ENCODE data around the gene BACH2.
"Not testable (repeated sequence)": the region's sequence is repeated elsewhere in the genome, so short reads cannot be mapped to it uniquely, and the experiment has no call there.

Gene BACH2

GRCh38 chr6:90072935-90073464 lies 223.6 kb downstream of the BACH2 start:
- no peaks in the 10 kb centered on the region for H3K27me3 Mint-ChIP-seq
- peak overlapping the region; percentile 92 for H3K4me3 Mint-ChIP-seq
- H3K4me1 Mint-ChIP-seq (ENCODE audit: low read depth): peaks cover 99% of the 10 kb centered on the region
- H3K36me3 Mint-ChIP-seq (ENCODE audit: low read depth): peaks cover 98% of the 10 kb centered on the region
- peak overlapping the region; percentile 94 for H3K27ac Mint-ChIP-seq
- DNase-seq: no peak
- H3K9me3 Mint-ChIP-seq: no peaks in the 10 kb centered on the region

- Mint-ChIP-seq H3K9me3 (no peaks in the 10 kb centered on the region), H3K36me3 (ENCODE audit: low read depth) (peaks cover 99% of the 10 kb centered on the region), H3K27me3 (no peaks in the 10 kb centered on the region), H3K4me1 (ENCODE audit: low read depth) (peaks cover 100% of the 10 kb centered on the region), H3K4me3 (peak overlapping the region; percentile 92), H3K27ac (peak overlapping the region; percentile 94)
- no peak for DNase-seq
These were observed 224.1 kb downstream of the BACH2 start for GRCh38 chr6:90072501-90072900.

GRCh38 chr6:90068703-90069523 lies 227.7 kb downstream of the BACH2 start:
- peaks cover 86% of the 10 kb centered on the region for H3K4me1 Mint-ChIP-seq (ENCODE audit: low read depth)
- DNase-seq: no peak
- no peaks in the 10 kb centered on the region for H3K9me3 Mint-ChIP-seq
- H3K36me3 Mint-ChIP-seq (ENCODE audit: low read depth): peaks cover 87% of the 10 kb centered on the region
- H3K4me3 Mint-ChIP-seq: peak overlapping the region; percentile 16
- no peaks in the 10 kb centered on the region for H3K27me3 Mint-ChIP-seq
- H3K27ac Mint-ChIP-seq: peak overlapping the region; percentile 94

- Mint-ChIP-seq H3K9me3 (no peaks in the 10 kb centered on the region), H3K36me3 (ENCODE audit: low read depth) (peaks cover 80% of the 10 kb centered on the region), H3K4me1 (ENCODE audit: low read depth) (peaks cover 80% of the 10 kb centered on the region), H3K4me3 (peak overlapping the region; percentile 16), H3K27me3 (no peaks in the 10 kb centered on the region), H3K27ac (peak overlapping the region; percentile 94)
- DNase-seq: no peak
These were observed 228.4 kb downstream of the BACH2 start for GRCh38 chr6:90068264-90068663.

GRCh38 chr6:90066697-90067096 lies 229.9 kb downstream of the BACH2 start:
- H3K27me3 Mint-ChIP-seq: no peaks in the 10 kb centered on the region
- peaks cover 64% of the 10 kb centered on the region for H3K4me1 Mint-ChIP-seq (ENCODE audit: low read depth)
- no peaks in the 10 kb centered on the region for H3K9me3 Mint-ChIP-seq
- H3K4me3 Mint-ChIP-seq: no peak overlapping the region
- DNase-seq: no peak
- peaks cover 65% of the 10 kb centered on the region for H3K36me3 Mint-ChIP-seq (ENCODE audit: low read depth)
- H3K27ac Mint-ChIP-seq: peak overlapping the region; percentile 94

GRCh38 chr6:90065173-90065572 lies 231.5 kb downstream of the BACH2 start:
- H3K4me3 Mint-ChIP-seq: no peak overlapping the region
- DNase-seq: no peak
- peaks cover 50% of the 10 kb centered on the region for H3K36me3 Mint-ChIP-seq (ENCODE audit: low read depth)
- peaks cover under 1% of the 10 kb centered on the region for H3K9me3 Mint-ChIP-seq
- H3K27ac Mint-ChIP-seq: peak overlapping the region; percentile 13
- peaks cover 49% of the 10 kb centered on the region for H3K4me1 Mint-ChIP-seq (ENCODE audit: low read depth)
- no peaks in the 10 kb centered on the region for H3K27me3 Mint-ChIP-seq

- Mint-ChIP-seq H3K4me1 (ENCODE audit: low read depth) (peaks cover 38% of the 10 kb centered on the region), H3K27ac (no peak overlapping the region), H3K36me3 (ENCODE audit: low read depth) (peaks cover 35% of the 10 kb centered on the region), H3K9me3 (peaks cover 2% of the 10 kb centered on the region), H3K27me3 (no peaks in the 10 kb centered on the region), H3K4me3 (no peak overlapping the region)
- DNase-seq: no peak
These were observed 234.0 kb downstream of the BACH2 start for GRCh38 chr6:90062667-90063066.

- H3K9me3 Mint-ChIP-seq: peaks cover 2% of the 10 kb centered on the region
- peaks cover 38% of the 10 kb centered on the region for H3K4me1 Mint-ChIP-seq (ENCODE audit: low read depth)
- H3K27me3 Mint-ChIP-seq: no peaks in the 10 kb centered on the region
- H3K4me3 Mint-ChIP-seq: no peak overlapping the region
- H3K27ac Mint-ChIP-seq: no peak overlapping the region
- peaks cover 35% of the 10 kb centered on the region for H3K36me3 Mint-ChIP-seq (ENCODE audit: low read depth)
- DNase-seq: no peak
These were observed 234.6 kb downstream of the BACH2 start for GRCh38 chr6:90062051-90062450.

GRCh38 chr6:90059178-90059577 lies 237.5 kb downstream of the BACH2 start:
- Mint-ChIP-seq H3K27ac (peak overlapping the region; percentile 44), H3K36me3 (ENCODE audit: low read depth) (peaks cover 42% of the 10 kb centered on the region), H3K4me1 (ENCODE audit: low read depth) (peaks cover 41% of the 10 kb centered on the region)
- H3K4me3 Mint-ChIP-seq, H3K27me3 Mint-ChIP-seq, DNase-seq, H3K9me3 Mint-ChIP-seq: not testable (repeated sequence)

GRCh38 chr6:90055924-90056323 lies 240.7 kb downstream of the BACH2 start:
- not testable (repeated sequence) for H3K4me3 Mint-ChIP-seq, H3K27me3 Mint-ChIP-seq, DNase-seq
- peaks cover 67% of the 10 kb centered on the region for H3K4me1 Mint-ChIP-seq (ENCODE audit: low read depth)
- peaks cover 15% of the 10 kb centered on the region for H3K9me3 Mint-ChIP-seq
- peak overlapping the region; percentile 24 for H3K27ac Mint-ChIP-seq
- peaks cover 69% of the 10 kb centered on the region for H3K36me3 Mint-ChIP-seq (ENCODE audit: low read depth)

- H3K27me3 Mint-ChIP-seq, H3K4me3 Mint-ChIP-seq, DNase-seq: not testable (repeated sequence)
- H3K27ac Mint-ChIP-seq: peak overlapping the region; percentile 79
- H3K9me3 Mint-ChIP-seq: peaks cover 13% of the 10 kb centered on the region
- H3K4me1 Mint-ChIP-seq (ENCODE audit: low read depth): peaks cover 76% of the 10 kb centered on the region
- H3K36me3 Mint-ChIP-seq (ENCODE audit: low read depth): peaks cover 80% of the 10 kb centered on the region
These were observed 242.4 kb downstream of the BACH2 start for GRCh38 chr6:90054193-90054592.

- DNase-seq: no peak
- peaks cover 78% of the 10 kb centered on the region for H3K4me1 Mint-ChIP-seq (ENCODE audit: low read depth)
- H3K27me3 Mint-ChIP-seq: no peaks in the 10 kb centered on the region
- peak overlapping the region; percentile 79 for H3K27ac Mint-ChIP-seq
- H3K4me3 Mint-ChIP-seq: peak overlapping the region; percentile 5
- H3K9me3 Mint-ChIP-seq: peaks cover 13% of the 10 kb centered on the region
- peaks cover 85% of the 10 kb centered on the region for H3K36me3 Mint-ChIP-seq (ENCODE audit: low read depth)
These were observed 243.0 kb downstream of the BACH2 start for GRCh38 chr6:90053614-90054013.

- peak overlapping the region; percentile 59 for H3K4me3 Mint-ChIP-seq
- peak overlapping the region; percentile 97 for H3K27ac Mint-ChIP-seq
- H3K9me3 Mint-ChIP-seq: peaks cover 6% of the 10 kb centered on the region
- H3K36me3 Mint-ChIP-seq (ENCODE audit: low read depth): peaks cover 51% of the 10 kb centered on the region
- DNase-seq: no peak
- H3K4me1 Mint-ChIP-seq (ENCODE audit: low read depth): peaks cover 59% of the 10 kb centered on the region
- H3K27me3 Mint-ChIP-seq: no peaks in the 10 kb centered on the region
These were observed 247.3 kb downstream of the BACH2 start for GRCh38 chr6:90049295-90049694.

GRCh38 chr6:90048206-90048967 lies 248.3 kb downstream of the BACH2 start:
- H3K4me3 Mint-ChIP-seq: peak overlapping the region; percentile 59
- no peaks in the 10 kb centered on the region for H3K9me3 Mint-ChIP-seq
- no peak for DNase-seq
- H3K4me1 Mint-ChIP-seq (ENCODE audit: low read depth): peaks cover 51% of the 10 kb centered on the region
- H3K27me3 Mint-ChIP-seq: no peaks in the 10 kb centered on the region
- H3K36me3 Mint-ChIP-seq (ENCODE audit: low read depth): peaks cover 41% of the 10 kb centered on the region
- peak overlapping the region; percentile 97 for H3K27ac Mint-ChIP-seq

- no peak for DNase-seq
- Mint-ChIP-seq H3K27ac (peak overlapping the region; percentile 97), H3K4me1 (ENCODE audit: low read depth) (peaks cover 38% of the 10 kb centered on the region), H3K36me3 (ENCODE audit: low read depth) (peaks cover 30% of the 10 kb centered on the region), H3K9me3 (no peaks in the 10 kb centered on the region), H3K4me3 (no peak overlapping the region), H3K27me3 (no peaks in the 10 kb centered on the region)
These were observed 251.1 kb downstream of the BACH2 start for GRCh38 chr6:90045535-90045934.

Data from activated T-cell treated with anti-CD3 and anti-CD28 coated beads, Interleukin-2, amount 50 U/mL, for 24 hours (primary cell).